Hematopoietic multipotent progenitor cell treated with erythropoietin and hydrocortisone succinate and interleukin-3 and kit ligand, for 15 days (in vitro differentiated cells): ENCODE results near the gene SPATA13.

Experiments
- DNase-seq: peaks from one replicate; pipeline ENCODE4 v3.0.0-alpha.2; 2015; ENCODE audit warnings: low spot score

Gene SPATA13

DNA sequence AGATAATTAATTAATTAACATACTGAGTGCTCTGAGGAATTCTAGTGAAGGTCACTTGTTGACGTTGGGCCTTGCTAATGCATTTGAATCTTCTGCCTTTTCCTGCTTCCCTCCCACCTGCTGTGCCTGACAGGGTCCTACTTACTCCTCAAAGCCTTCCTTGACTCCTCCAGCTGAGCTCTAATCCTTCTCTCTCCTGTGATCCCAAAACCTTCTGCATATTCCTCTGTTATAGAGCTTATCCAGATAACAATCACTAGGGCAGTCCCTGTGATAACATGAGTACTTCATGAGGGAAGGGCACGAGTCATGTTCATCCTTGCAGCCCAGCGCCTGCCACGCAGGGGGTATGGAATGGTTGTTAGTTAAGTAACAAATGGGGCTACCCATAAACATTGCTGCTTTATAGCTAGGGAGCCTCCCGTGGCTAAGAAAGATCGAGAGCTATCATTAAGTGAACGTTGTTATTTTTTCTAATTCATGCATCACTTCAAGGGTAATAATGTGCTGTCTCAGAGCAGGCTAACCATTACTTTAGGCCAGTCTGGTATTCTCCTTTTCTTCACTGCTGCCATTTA lies 19.1 kb upstream of the SPATA13 start:
- no peak for DNase-seq

DNA sequence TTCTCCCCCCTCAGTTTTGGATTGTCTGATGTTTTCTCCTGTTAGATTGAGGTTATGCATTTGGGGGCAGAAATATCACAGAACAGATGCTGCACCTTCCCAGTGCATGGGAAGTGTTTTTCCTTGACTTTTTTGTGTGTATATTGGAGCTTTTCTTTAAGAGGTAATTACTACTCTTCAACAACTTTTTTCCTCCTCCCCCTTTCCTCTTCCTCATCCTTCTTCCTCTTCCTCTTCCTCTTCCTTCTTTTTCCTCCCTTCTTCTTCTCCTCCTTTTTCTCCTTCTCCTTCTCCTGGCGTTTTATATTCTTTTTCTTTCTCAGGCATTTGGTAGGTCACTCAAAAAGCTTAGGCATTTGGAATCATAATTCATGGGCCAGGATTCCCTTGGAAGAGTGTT lies 18.1 kb upstream of the SPATA13 start:
- DNase-seq, result no peak

DNA sequence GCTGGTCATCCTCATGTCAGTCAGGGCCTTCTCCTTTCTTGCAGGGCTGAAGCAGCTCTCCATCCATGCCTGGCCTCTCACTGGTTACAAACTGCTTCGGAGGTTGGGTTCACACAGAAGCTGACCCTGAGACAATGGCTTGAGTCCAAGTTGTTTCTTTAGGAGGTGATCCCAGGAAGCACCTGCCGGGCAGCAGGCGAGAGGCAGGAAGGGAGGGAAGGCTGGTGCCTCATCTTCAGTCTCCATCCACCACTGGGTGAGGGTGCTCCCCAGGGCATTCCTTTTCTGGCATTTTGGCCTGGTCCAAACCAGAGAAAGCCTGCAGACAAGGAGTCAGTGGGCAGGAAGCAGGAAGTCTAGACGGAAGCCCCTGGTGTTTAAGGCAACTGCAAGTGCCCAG lies 17.6 kb upstream of the SPATA13 start:
- DNase-seq, result no peak

- no peak for DNase-seq
Measured at GRCh38 chr13:24145240-24145639, 15.3 kb upstream of the SPATA13 start.

DNA sequence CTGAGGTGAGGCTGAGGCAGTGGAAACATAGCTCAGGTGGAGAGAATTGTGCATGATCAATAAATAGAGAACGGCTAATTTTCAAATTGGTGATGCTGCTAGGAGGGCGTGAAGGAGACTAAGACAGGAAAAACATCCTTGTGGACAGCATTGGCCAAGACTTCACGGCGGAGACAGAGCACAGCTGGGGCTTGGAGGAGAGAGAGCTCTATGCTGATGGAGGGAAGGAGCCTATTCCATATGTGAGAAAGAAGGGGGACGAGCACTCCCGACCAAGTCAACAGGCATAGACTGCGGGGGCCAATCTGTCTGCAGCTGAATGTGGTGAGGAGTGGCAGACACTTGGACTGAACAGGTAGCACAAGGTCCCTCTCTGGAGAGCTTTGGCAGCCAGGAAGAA lies 14.8 kb upstream of the SPATA13 start:
- no peak for DNase-seq

GRCh38 chr13:24146961-24147569 lies 13.5 kb upstream of the SPATA13 start:
- no peak for DNase-seq

- no peak for DNase-seq
Measured at GRCh38 chr13:24147570-24147963, 13.0 kb upstream of the SPATA13 start.

GRCh38 chr13:24148414-24149235 lies 11.9 kb upstream of the SPATA13 start:
- DNase-seq, result no peak

DNA sequence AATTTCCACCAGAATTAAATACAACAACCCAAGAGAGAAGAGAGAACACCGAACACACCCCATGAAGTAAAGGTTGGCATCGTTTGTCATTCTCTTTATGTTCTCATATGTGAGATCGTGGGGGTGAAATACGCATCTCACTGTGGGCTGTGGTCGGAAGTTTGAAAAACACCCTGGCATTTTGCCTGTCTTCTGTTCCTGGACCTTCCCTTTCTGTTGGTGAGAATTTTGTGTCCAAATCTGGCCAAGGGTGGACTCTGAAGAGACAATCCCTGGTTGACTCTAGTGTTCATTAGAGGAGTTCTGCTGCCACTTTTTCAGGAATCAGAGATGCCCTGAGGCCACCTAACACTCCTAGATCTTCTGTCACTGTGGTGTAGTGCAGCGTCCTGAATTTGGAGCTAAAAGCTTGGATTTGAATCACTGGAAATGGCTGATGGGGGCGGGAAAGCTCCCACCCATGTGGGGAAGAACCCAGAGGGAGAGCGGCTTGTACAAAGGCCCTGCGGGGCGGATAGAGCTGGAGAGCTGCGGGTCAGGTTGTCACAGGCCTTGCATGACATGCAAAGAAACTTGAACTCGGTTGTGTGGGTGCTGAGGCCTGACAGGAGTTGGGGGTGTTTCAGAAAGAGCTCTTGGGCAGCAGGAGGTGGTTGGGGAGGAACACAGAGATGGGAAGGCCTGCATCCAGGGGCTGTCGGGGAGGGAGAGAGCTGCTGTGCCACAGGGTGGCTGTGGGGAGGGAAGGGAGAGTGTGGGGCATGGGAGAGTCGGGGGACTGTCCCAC lies 11.1 kb upstream of the SPATA13 start:
- DNase-seq, result no peak

- DNase-seq, result no peak
Measured at GRCh38 chr13:24150572-24150971, 9.9 kb upstream of the SPATA13 start.

DNA sequence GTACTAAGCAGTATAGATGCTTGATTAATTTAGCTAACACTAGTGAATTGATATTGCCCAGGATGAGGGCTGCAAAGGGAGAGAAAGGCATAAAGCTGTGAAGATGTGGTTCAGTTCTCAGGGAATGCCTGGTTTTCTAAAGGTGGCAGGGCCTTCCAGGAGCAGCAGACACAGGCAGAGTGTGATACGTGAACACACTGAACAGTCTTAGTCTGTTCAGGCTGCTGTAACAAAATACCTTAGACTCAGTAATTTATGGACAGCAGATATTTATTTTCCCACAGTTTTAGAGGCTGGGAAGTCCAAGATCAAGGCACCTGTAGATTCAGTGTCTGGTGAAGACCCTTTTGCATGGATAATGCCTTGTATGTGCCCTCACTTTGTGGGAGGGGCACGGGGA lies 8.7 kb upstream of the SPATA13 start:
- DNase-seq, result no peak

DNA sequence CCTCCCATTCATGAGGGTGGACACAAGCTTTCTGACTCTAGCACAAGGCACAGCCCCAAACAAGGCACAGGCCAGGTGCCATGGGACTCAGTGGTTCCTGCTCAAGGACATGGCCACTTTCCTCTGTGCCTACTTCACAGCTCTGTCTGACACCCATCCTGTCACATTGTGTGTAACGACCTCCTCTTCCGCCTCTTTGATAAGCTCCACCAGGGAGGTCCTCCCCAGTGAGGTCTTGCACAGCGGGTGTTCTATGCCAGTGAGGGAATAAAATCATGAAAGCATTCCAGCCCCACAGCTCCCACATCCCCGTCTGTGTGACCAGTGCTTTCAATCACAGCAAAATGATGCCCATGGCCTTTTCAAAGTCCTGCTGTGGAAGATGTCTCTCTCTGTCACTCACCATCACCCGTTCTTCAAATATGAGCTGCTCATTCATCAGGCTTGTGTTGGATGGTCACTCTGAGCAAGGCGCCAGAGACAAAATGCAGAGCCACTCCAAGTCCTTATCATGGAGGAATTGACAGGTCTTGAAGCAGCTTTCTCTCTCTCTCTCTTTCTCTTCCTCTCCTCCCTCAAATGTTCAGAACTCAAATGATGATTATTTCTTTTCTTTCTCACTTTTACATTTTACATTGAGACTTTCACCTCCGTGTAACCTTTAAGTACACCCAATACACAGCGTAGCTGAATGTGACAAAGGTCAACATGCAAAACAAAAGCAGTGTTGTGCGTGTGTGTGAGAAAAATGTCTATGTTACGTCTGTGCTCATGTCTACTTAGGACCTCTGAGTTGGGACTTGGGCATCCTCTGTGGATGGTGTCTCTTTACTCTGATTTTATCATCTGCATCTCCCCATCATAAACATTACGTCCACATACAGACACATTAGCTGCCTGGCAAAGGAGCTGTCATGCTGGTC lies 8.0 kb upstream of the SPATA13 start:
- DNase-seq, result no peak

DNA sequence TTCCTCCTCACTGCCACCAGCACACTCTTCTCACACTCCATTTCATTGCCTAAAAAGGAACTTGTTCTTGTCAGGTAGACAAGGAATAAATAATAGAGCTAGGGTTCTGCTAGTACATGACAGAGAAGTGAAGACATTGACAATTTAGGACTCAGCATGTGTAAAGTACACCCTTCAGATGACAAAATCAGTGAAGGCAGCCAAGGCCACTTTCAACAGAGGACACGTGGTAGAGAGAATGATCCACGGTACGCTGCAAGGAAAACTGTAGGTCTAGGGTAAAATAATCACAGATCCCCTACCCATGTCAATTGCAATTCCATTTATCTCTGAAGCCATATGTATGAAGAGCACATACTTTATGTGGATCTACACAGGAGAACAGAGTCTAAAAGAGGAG lies 7.2 kb upstream of the SPATA13 start:
- DNase-seq, result no peak

GRCh38 chr13:24153979-24154701 lies 6.4 kb upstream of the SPATA13 start:
- no peak for DNase-seq

DNA sequence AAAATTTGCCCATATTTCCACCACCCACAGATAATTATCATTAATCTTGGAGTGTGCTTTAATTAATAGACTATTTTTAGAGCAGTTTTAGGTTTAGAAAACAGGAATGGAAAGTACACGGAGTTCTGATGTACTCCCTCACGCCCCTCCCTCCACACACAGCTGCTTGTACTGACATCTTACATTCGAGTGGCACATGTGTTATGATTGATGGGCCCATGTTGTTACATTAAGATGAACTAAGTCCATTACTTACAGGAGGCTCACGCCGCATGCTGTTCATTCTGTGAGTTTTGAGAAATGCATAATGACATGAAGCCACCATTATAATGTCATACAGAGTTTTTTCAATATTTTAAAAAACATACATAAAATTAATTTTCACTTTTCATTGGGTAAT lies 1.2 kb upstream of the SPATA13 start:
- no peak for DNase-seq

- no peak for DNase-seq
Measured at GRCh38 chr13:24161010-24161775, 673 bp downstream of the SPATA13 start.

GRCh38 chr13:24161980-24162525 lies 1.5 kb downstream of the SPATA13 start:
- no peak for DNase-seq

DNA sequence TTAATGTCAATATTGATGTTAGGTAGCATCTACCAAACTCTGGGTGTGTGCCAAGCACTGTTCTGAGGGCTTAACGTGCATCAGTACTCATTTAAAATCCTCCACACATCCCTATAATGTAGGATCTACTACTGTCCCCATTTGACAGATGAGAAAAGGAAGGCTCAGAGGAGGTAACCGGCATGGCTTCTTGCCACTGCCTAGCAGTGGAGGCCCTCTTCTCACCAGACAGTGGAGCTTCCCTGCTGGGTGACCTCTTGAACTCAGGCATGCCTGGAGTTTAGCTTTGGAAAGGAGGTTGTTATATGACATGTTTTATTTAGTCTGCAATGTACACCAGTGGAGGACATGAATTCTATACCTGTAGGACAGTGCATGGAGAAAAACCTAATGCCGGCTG lies 2.1 kb downstream of the SPATA13 start:
- DNase-seq, result no peak

- DNase-seq, result no peak
Measured at GRCh38 chr13:24165746-24166145, 5.2 kb downstream of the SPATA13 start.

DNA sequence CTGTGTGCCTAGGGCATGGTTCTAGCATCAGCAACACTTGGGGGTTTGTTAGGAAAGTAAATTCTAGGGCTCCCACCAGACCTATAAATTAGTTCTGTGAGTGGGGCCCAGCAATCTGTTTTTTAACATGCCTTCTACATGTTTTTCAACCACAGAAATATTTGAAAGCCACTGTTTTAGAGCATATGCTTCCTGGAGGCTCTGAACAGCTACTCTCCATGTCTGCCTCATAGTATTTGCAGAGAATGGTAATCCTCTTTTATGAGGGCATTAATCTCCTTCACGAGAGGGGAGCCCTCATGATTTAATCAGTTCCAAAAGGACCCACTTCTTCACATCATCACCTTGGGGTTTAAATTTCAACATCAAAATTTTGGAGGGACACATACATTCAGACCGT lies 6.0 kb downstream of the SPATA13 start:
- DNase-seq, result no peak
